ENCODE measurements around the gene CDKL2.
A peak's percentile ranks its signal among the peaks of the same experiment; 100 is the strongest.

CDKL2 gene

DNA sequence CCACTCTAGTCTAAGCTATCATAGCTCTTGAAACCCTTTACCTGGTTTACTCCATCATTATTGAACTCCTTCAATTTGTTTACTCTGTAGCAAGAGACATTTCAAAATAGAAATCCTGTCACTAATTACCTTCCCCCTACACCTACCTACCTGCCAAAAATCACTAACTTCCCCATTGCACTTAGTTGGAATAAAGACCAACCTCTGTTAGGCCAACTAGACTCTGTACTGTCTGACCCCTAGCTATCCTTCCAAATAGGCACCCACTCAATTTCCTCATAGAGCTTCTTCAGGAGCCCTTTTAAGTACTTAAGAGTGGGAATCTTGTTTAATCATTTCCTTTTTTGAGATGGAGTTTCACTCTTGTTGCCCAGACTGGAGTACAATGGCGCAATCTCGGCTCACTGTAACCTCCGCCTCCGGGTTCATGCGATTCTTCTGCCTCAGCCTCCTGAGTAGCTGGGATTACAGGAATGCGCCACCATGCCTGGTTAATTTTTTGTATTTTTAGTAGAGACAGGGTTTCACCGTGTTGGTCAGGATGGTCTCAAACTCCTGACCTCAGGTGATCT lies 8.9 kb upstream of the CDKL2 start:
- Histone ChIP-seq H3K4me1 (ENCODE audit: control insufficient read depth, insufficient read depth, low read length) (no peaks in the 10 kb centered on the region), H3K4me3 (ENCODE audit: low read depth, low read length) (no peak overlapping the region), H3K9ac (ENCODE audit: low read length) (no peak overlapping the region), H3K9me3 (ENCODE audit: control insufficient read depth, insufficient read depth, low read depth, low read length) (no peaks in the 10 kb centered on the region), H3K27me3 (ENCODE audit: control insufficient read depth, insufficient read depth, low read length) (no peaks in the 10 kb centered on the region), H3K36me3 (ENCODE audit: control insufficient read depth, insufficient read depth, low read length) (peaks cover 20% of the 10 kb centered on the region), H3K27ac (ENCODE audit: low read depth, low read length) (no peak overlapping the region)

DNA sequence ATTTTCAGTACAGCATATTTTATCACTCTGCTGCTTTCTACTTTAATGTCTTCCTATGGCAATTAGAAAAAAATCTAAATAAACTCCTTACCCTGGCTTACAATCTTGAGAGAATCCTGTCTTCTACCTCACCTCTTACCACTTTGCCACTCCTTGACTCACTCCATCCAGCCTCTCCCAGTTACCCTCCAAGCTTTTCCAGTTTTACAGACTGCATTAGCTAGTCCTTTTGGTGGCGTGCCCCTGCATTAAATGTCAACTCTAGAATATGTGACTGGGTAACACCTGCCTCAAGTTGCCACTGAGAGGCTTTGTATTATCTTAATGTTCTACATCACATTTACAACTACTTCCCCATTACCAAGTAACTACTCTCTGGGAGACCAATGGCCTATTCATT lies 7.5 kb upstream of the CDKL2 start:
- H3K36me3 ChIP-seq (ENCODE audit: control insufficient read depth, insufficient read depth, low read length): peaks cover 9% of the 10 kb centered on the region
- no peaks in the 10 kb centered on the region for H3K9me3 ChIP-seq (ENCODE audit: control insufficient read depth, insufficient read depth, low read depth, low read length)
- H3K4me1 ChIP-seq (ENCODE audit: control insufficient read depth, insufficient read depth, low read length): no peaks in the 10 kb centered on the region
- H3K27me3 ChIP-seq (ENCODE audit: control insufficient read depth, insufficient read depth, low read length): no peaks in the 10 kb centered on the region
- no peak overlapping the region for H3K4me3 ChIP-seq (ENCODE audit: low read depth, low read length)
- H3K9ac ChIP-seq (ENCODE audit: low read length): no peak overlapping the region
- H3K27ac ChIP-seq (ENCODE audit: low read depth, low read length): no peak overlapping the region

DNA sequence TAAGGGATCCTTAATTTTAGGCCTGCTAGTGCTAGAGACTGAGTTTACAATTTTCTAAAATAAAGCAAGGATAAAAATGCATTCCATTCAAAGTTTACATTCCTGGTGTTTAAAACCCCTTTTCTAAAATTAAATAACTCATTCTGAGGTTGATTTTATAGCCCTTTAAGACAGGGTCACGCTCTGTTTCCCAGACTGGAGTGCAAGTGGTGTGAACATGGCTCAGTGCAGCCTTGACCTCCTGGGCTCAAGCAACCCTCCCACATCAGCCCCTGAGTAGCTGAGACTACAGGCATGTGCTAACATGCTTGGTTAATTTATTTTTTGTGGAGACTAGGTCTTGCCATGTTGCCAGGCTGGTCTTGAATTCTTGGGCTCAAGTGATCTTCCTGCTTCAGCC lies 6.8 kb upstream of the CDKL2 start:
- Histone ChIP-seq H3K4me1 (ENCODE audit: control insufficient read depth, insufficient read depth, low read length) (no peaks in the 10 kb centered on the region), H3K27ac (ENCODE audit: low read depth, low read length) (no peak overlapping the region), H3K4me3 (ENCODE audit: low read depth, low read length) (no peak overlapping the region), H3K36me3 (ENCODE audit: control insufficient read depth, insufficient read depth, low read length) (peaks cover 3% of the 10 kb centered on the region), H3K27me3 (ENCODE audit: control insufficient read depth, insufficient read depth, low read length) (no peaks in the 10 kb centered on the region), H3K9ac (ENCODE audit: low read length) (no peak overlapping the region), H3K9me3 (ENCODE audit: control insufficient read depth, insufficient read depth, low read depth, low read length) (no peaks in the 10 kb centered on the region)

DNA sequence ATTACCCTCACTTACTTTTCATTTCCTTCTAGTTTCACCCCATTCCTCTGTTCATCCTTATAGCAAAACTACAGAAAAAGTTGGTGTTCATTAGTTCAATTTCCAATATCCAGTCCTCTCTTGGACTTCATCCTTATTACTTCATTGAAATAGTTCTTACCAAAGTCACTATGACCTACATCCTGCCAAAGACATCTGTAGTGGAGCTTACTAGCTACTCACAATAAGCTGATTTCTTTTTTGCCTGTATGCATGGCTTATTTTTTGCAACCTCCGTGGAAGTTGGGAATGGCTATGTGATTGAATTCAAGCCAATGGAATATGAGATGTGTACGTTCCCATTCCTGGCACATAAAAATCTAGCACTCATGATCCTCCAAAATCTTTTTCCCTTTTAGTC lies 4.6 kb upstream of the CDKL2 start:
- H3K4me3 ChIP-seq (ENCODE audit: low read depth, low read length): no peak overlapping the region
- H3K9ac ChIP-seq (ENCODE audit: low read length): no peak overlapping the region
- H3K36me3 ChIP-seq (ENCODE audit: control insufficient read depth, insufficient read depth, low read length): no peaks in the 10 kb centered on the region
- H3K4me1 ChIP-seq (ENCODE audit: control insufficient read depth, insufficient read depth, low read length): 0 out of 2 replicates have a peak, but pooled peaks cover 5% of the 10 kb centered on the region
- no peaks in the 10 kb centered on the region; the same call in 1 of the 2 replicates for H3K27me3 ChIP-seq (ENCODE audit: control insufficient read depth, insufficient read depth, low read length)
- no peak overlapping the region for H3K27ac ChIP-seq (ENCODE audit: low read depth, low read length)
- no peaks in the 10 kb centered on the region for H3K9me3 ChIP-seq (ENCODE audit: control insufficient read depth, insufficient read depth, low read depth, low read length)

DNA sequence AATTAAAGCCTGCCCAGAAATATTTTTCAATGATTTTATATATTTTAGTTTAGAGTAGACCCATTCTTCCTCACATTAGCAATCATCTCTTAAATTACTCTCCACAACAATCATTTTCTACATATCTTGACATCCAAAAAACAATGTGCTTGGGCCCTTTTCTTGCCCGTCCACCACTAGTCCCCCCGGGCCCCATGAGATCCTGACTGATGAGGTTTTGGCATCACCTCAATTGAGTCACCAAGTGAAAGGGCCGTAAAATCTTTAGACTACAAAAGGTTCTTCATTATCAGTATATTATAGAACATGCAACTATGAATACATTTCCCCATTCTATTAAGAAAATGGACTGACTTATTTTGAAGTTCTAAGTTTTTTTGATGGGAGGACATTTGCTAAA lies 4.0 kb upstream of the CDKL2 start:
- H3K4me3 ChIP-seq (ENCODE audit: low read depth, low read length): no peak overlapping the region
- no peak overlapping the region for H3K9ac ChIP-seq (ENCODE audit: low read length)
- H3K4me1 ChIP-seq (ENCODE audit: control insufficient read depth, insufficient read depth, low read length): 0 out of 2 replicates have a peak, but pooled peaks cover 5% of the 10 kb centered on the region
- no peaks in the 10 kb centered on the region for H3K9me3 ChIP-seq (ENCODE audit: control insufficient read depth, insufficient read depth, low read depth, low read length)
- H3K27me3 ChIP-seq (ENCODE audit: control insufficient read depth, insufficient read depth, low read length): no peaks in the 10 kb centered on the region; the same call in 1 of the 2 replicates
- H3K27ac ChIP-seq (ENCODE audit: low read depth, low read length): no peak overlapping the region
- no peaks in the 10 kb centered on the region for H3K36me3 ChIP-seq (ENCODE audit: control insufficient read depth, insufficient read depth, low read length)

DNA sequence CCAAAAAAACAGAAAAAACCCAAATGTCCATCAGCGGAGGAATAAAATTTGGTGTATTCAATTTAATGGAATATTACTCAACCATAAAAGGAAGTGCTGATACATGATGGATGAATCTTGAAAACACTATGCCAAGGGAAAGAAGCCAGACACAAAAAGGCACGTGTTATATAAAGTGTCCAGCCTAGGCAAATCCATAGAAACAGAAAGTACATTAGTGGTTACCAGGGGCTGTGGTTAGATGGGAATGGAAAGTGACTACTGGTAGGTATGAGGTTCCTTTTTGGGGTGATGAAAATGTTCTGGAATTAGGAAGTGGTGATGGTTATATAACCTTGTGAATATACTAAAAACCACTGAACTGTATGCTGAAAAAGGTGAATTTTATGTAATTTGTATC lies 3.5 kb upstream of the CDKL2 start:
- Histone ChIP-seq H3K9ac (ENCODE audit: low read length) (no peak overlapping the region), H3K4me3 (ENCODE audit: low read depth, low read length) (no peak overlapping the region), H3K9me3 (ENCODE audit: control insufficient read depth, insufficient read depth, low read depth, low read length) (no peaks in the 10 kb centered on the region), H3K36me3 (ENCODE audit: control insufficient read depth, insufficient read depth, low read length) (no peaks in the 10 kb centered on the region), H3K27me3 (ENCODE audit: control insufficient read depth, insufficient read depth, low read length) (no peaks in the 10 kb centered on the region; the same call in 1 of the 2 replicates), H3K27ac (ENCODE audit: low read depth, low read length) (no peak overlapping the region), H3K4me1 (ENCODE audit: control insufficient read depth, insufficient read depth, low read length) (0 out of 2 replicates have a peak, but pooled peaks cover 5% of the 10 kb centered on the region)

DNA sequence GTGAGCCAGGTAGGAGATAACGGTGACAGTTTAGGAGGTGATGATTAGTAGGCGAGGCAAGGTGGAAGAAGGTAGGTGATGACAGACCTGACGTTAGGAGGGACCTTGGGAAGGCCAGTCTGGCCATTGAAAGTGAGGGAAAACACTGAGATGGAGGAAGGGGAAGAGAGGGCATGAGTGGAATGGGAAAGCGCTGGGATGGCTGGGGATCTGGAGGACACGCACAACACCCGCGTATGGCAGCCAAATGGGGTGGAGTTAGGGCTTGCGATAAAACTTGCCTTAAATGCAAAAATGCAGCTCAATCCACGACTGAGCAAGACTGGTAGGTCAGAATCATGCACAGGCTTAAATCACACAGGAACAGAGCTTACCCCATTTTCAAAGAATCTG lies 605 bp upstream of the CDKL2 start:
- Histone ChIP-seq H3K4me3 (ENCODE audit: low read depth, low read length) (peak overlapping the region; percentile 86), H3K36me3 (ENCODE audit: control insufficient read depth, insufficient read depth, low read length) (no peaks in the 10 kb centered on the region), H3K27ac (ENCODE audit: low read depth, low read length) (no peak overlapping the region), H3K9ac (ENCODE audit: low read length) (peak overlapping the region; percentile 28), H3K4me1 (ENCODE audit: control insufficient read depth, insufficient read depth, low read length) (0 out of 2 replicates have a peak, but pooled peaks cover 5% of the 10 kb centered on the region), H3K9me3 (ENCODE audit: control insufficient read depth, insufficient read depth, low read depth, low read length) (no peaks in the 10 kb centered on the region), H3K27me3 (ENCODE audit: control insufficient read depth, insufficient read depth, low read length) (no peaks in the 10 kb centered on the region; the same call in 1 of the 2 replicates)

DNA sequence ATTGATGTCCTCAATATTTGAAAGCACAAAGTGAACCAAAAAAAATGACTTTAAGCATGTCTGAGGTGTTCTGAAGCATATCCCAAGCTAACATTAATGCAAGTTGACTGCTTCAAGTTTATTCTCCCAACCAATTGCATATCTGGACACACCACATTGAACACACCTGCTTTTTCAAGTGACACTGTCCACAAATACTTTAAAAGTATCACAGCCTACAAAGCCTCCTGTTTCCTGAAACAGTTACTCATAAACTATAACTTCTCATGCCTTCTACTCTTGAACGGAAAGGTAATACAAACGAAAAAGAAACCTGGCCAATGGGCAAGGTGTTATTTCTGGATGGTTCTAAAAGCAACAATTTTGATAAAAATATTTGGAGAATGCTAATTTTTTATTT lies 1.1 kb downstream of the CDKL2 start:
- no peak overlapping the region for H3K4me3 ChIP-seq (ENCODE audit: low read depth, low read length)
- no peak overlapping the region for H3K9ac ChIP-seq (ENCODE audit: low read length)
- H3K27ac ChIP-seq (ENCODE audit: low read depth, low read length): no peak overlapping the region
- no peaks in the 10 kb centered on the region for H3K36me3 ChIP-seq (ENCODE audit: control insufficient read depth, insufficient read depth, low read length)
- H3K27me3 ChIP-seq (ENCODE audit: control insufficient read depth, insufficient read depth, low read length): no peaks in the 10 kb centered on the region; the same call in 1 of the 2 replicates
- no peaks in the 10 kb centered on the region for H3K9me3 ChIP-seq (ENCODE audit: control insufficient read depth, insufficient read depth, low read depth, low read length)
- H3K4me1 ChIP-seq (ENCODE audit: control insufficient read depth, insufficient read depth, low read length): 0 out of 2 replicates have a peak, but pooled peaks cover 5% of the 10 kb centered on the region

DNA sequence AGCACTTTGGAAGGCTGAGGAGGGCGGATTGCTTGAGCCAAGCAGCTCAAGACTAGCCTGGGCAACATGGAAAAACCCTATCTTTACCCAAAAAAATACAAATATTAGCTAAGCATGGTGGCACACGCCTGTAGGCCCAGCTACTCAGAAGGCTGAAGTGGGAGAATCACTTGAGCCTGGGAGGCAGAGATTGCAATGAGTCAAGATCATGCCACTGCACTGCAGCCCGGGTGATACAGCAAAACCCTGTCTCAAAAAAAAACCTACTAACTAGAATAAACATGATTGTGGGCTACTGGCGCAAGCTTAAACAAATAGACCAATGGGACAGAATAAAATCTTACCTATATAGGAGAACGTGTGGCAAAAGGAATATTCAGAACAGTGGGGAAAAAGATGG lies 7.3 kb downstream of the CDKL2 start:
- Histone ChIP-seq H3K4me1 (ENCODE audit: control insufficient read depth, insufficient read depth, low read length) (no peaks in the 10 kb centered on the region), H3K27ac (ENCODE audit: low read depth, low read length) (no peak overlapping the region), H3K9me3 (ENCODE audit: control insufficient read depth, insufficient read depth, low read depth, low read length) (no peaks in the 10 kb centered on the region), H3K36me3 (ENCODE audit: control insufficient read depth, insufficient read depth, low read length) (no peaks in the 10 kb centered on the region), H3K4me3 (ENCODE audit: low read depth, low read length) (no peak overlapping the region), H3K27me3 (ENCODE audit: control insufficient read depth, insufficient read depth, low read length) (no peaks in the 10 kb centered on the region), H3K9ac (ENCODE audit: low read length) (no peak overlapping the region)

DNA sequence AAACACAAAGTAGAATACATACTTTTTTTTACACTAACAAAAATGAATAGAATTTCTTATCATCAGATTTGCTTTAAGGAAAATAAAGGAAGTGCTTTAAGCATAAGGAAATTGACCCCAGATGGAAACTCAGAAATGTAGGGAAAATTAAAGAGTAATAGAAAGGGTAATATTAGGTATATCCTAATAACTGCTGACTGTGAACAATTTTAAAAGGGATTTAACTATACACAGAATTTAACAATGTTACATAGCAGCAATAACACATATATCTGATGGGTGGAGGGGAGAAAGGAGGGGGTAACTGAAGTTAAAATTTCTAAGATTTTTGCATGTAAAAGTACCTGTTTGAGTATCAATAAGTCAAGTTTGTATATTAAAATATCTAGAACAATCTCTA lies 8.6 kb downstream of the CDKL2 start:
- H3K9ac ChIP-seq (ENCODE audit: low read length): no peak overlapping the region
- no peaks in the 10 kb centered on the region for H3K4me1 ChIP-seq (ENCODE audit: control insufficient read depth, insufficient read depth, low read length)
- H3K9me3 ChIP-seq (ENCODE audit: control insufficient read depth, insufficient read depth, low read depth, low read length): no peaks in the 10 kb centered on the region
- no peak overlapping the region for H3K4me3 ChIP-seq (ENCODE audit: low read depth, low read length)
- H3K27me3 ChIP-seq (ENCODE audit: control insufficient read depth, insufficient read depth, low read length): no peaks in the 10 kb centered on the region
- no peak overlapping the region for H3K27ac ChIP-seq (ENCODE audit: low read depth, low read length)
- no peaks in the 10 kb centered on the region for H3K36me3 ChIP-seq (ENCODE audit: control insufficient read depth, insufficient read depth, low read length)

DNA sequence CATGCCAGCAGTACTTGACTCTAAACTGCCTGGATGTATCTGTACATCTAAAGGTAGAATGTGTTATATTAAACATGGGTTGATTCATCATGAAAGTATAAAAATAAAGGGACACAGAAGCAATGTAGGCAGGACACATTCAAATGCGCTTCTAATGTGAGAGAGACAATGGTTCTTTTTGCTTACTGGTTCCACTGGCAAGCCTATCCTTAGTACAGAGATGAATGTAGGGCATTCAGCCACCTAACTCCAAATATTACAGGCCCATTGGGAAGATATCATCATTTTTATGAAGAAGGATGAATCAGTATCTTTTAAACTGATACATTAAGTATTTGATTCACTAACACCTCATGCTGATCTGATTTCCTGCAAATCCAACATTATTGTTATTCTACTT lies 18.0 kb downstream of the CDKL2 start:
- Histone ChIP-seq H3K9me3 (ENCODE audit: control insufficient read depth, insufficient read depth, low read depth, low read length) (no peaks in the 10 kb centered on the region), H3K36me3 (ENCODE audit: control insufficient read depth, insufficient read depth, low read length) (no peaks in the 10 kb centered on the region), H3K27ac (ENCODE audit: low read depth, low read length) (no peak overlapping the region), H3K9ac (ENCODE audit: low read length) (no peak overlapping the region), H3K4me1 (ENCODE audit: control insufficient read depth, insufficient read depth, low read length) (no peaks in the 10 kb centered on the region), H3K4me3 (ENCODE audit: low read depth, low read length) (no peak overlapping the region), H3K27me3 (ENCODE audit: control insufficient read depth, insufficient read depth, low read length) (no peaks in the 10 kb centered on the region)

DNA sequence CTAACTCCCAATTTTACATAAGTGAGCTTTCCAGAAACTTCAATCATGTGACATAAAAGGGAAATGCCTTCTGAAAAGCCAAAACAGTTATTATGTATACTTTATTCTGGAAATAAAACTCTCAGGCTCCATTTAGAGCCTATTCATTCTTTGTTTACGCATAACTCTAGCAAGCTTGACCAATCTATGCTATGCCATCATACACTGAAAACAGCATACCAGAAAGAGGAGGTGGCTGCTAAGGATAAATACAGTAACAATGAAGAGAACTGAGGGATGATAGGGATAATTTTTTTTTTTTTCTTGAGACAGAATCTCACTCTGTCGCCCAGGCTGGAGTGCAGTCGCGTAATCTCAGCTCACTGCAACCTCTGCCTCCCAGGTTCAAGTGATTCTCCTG lies 24.4 kb downstream of the CDKL2 start:
- Histone ChIP-seq H3K4me1 (ENCODE audit: control insufficient read depth, insufficient read depth, low read length) (no peaks in the 10 kb centered on the region), H3K9ac (ENCODE audit: low read length) (no peak overlapping the region), H3K27me3 (ENCODE audit: control insufficient read depth, insufficient read depth, low read length) (no peaks in the 10 kb centered on the region), H3K9me3 (ENCODE audit: control insufficient read depth, insufficient read depth, low read depth, low read length) (no peaks in the 10 kb centered on the region), H3K36me3 (ENCODE audit: control insufficient read depth, insufficient read depth, low read length) (no peaks in the 10 kb centered on the region), H3K4me3 (ENCODE audit: low read depth, low read length) (no peak overlapping the region), H3K27ac (ENCODE audit: low read depth, low read length) (no peak overlapping the region)

Measured in HUES6 (cell line).